GM12878 (cell line): ENCODE measurements around the gene DYRK1B.

Experiments used
- EGR1 ChIP-seq, 2 experiments: IDR thresholded peaks; 1 replicate in 1 of 2; 2 replicates in 1 of 2; pipeline ENCODE4 v1.6.1; 2011 to 2012; ENCODE audit warnings: low read depth in 2 of 2, low read length in 2 of 2, borderline replicate concordance in 1 of 2, mild to moderate bottlenecking in 1 of 2, moderate library complexity in 1 of 2
- FOXM1 ChIP-seq: IDR thresholded peaks from 2 replicates; pipeline ENCODE4 v1.6.1; 2012; ENCODE audit warnings: low read depth, mild to moderate bottlenecking, inconsistent platforms, low read length, moderate library complexity
- IKZF1 ChIP-seq: fragments of 450-650 bp; conservative IDR thresholded peaks from 2 replicates; pipeline ENCODE4 v1.6.1; 2017; ENCODE audit warnings: antibody characterized with exemption, mild to moderate bottlenecking
- PAX5 ChIP-seq: IDR thresholded peaks from 2 replicates; pipeline ENCODE4 v1.6.1; 2011; ENCODE audit warnings: low read depth, low read length, borderline replicate concordance
- POLR2A ChIP-seq: IDR thresholded peaks from 2 replicates; pipeline ENCODE4 v1.6.1; 2011; ENCODE audit warnings: low read depth, mild to moderate bottlenecking, low read length
- TF ChIP-seq, protein P1 (sequence below), 3 experiments: IDR thresholded peaks in 2 of 3; conservative IDR thresholded peaks in 1 of 3; 2 replicates each; pipeline ENCODE4 v1.5.1; 2011; ENCODE audit warnings: low read depth in 3 of 3, low read length in 3 of 3, mild to moderate bottlenecking in 3 of 3, control low read depth in 2 of 3, moderate library complexity in 2 of 3, inconsistent platforms in 1 of 3, mixed read lengths in 1 of 3; ENCODE audit not compliant: control insufficient read depth in 2 of 3, insufficient read depth in 1 of 3; ENCODE audit errors: extremely low read depth in 1 of 3
- TF ChIP-seq, protein P2 (sequence below): IDR thresholded peaks from 2 replicates; pipeline ENCODE4 v1.6.1; 2012; ENCODE audit warnings: low read depth, low read length, improper control_type of control experiment
- TF ChIP-seq, protein P3 (sequence below): fragments of 450-650 bp; IDR thresholded peaks from 2 replicates; pipeline ENCODE4 v1.6.1; 2017; ENCODE audit warnings: borderline replicate concordance
- TF ChIP-seq, protein P4 (sequence below): fragments of 450-650 bp; IDR thresholded peaks from 2 replicates; pipeline ENCODE4 v1.6.1; 2014; ENCODE audit warnings: mild to moderate bottlenecking

DNA sequence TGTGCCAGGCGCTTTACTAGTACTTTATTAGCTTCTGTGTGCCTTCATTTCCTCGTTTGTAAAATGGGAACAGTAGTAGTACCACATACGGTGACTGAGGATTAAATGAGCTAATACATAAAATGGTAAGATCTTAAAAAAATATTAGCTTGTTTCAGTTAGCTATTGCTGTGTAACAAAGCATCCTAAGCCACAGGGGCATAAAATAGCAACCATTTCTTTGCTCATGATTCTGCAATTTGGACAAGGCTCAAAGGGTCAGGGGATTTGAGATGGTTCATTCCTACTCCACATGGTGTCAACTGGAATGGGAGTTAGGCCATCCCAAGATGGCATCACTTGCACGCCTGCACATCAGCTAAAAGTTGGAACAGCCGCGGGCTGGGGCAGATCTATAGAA is 13.3 kb downstream of the DYRK1B start:
- TF ChIP-seq, protein P1, sequence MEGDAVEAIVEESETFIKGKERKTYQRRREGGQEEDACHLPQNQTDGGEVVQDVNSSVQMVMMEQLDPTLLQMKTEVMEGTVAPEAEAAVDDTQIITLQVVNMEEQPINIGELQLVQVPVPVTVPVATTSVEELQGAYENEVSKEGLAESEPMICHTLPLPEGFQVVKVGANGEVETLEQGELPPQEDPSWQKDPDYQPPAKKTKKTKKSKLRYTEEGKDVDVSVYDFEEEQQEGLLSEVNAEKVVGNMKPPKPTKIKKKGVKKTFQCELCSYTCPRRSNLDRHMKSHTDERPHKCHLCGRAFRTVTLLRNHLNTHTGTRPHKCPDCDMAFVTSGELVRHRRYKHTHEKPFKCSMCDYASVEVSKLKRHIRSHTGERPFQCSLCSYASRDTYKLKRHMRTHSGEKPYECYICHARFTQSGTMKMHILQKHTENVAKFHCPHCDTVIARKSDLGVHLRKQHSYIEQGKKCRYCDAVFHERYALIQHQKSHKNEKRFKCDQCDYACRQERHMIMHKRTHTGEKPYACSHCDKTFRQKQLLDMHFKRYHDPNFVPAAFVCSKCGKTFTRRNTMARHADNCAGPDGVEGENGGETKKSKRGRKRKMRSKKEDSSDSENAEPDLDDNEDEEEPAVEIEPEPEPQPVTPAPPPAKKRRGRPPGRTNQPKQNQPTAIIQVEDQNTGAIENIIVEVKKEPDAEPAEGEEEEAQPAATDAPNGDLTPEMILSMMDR (IDR thresholded peaks at IDR 0.05 in 2 of 3, conservative IDR thresholded peaks at IDR 0.05 in 1 of 3; ENCODE audit: control insufficient read depth in 2 of 3, extremely low read depth in 1 of 3, insufficient read depth in 1 of 3, low read depth in 3 of 3, low read length in 3 of 3): no peak
- TF ChIP-seq PAX5: no peak
- TF ChIP-seq, protein P2, sequence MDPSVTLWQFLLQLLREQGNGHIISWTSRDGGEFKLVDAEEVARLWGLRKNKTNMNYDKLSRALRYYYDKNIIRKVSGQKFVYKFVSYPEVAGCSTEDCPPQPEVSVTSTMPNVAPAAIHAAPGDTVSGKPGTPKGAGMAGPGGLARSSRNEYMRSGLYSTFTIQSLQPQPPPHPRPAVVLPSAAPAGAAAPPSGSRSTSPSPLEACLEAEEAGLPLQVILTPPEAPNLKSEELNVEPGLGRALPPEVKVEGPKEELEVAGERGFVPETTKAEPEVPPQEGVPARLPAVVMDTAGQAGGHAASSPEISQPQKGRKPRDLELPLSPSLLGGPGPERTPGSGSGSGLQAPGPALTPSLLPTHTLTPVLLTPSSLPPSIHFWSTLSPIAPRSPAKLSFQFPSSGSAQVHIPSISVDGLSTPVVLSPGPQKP: no peak
- TF ChIP-seq FOXM1: no peak
- TF ChIP-seq, protein P3, sequence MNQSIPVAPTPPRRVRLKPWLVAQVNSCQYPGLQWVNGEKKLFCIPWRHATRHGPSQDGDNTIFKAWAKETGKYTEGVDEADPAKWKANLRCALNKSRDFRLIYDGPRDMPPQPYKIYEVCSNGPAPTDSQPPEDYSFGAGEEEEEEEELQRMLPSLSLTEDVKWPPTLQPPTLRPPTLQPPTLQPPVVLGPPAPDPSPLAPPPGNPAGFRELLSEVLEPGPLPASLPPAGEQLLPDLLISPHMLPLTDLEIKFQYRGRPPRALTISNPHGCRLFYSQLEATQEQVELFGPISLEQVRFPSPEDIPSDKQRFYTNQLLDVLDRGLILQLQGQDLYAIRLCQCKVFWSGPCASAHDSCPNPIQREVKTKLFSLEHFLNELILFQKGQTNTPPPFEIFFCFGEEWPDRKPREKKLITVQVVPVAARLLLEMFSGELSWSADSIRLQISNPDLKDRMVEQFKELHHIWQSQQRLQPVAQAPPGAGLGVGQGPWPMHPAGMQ: no peak
- no peak for TF ChIP-seq POLR2A
- TF ChIP-seq IKZF1: no peak
- TF ChIP-seq, protein P4, sequence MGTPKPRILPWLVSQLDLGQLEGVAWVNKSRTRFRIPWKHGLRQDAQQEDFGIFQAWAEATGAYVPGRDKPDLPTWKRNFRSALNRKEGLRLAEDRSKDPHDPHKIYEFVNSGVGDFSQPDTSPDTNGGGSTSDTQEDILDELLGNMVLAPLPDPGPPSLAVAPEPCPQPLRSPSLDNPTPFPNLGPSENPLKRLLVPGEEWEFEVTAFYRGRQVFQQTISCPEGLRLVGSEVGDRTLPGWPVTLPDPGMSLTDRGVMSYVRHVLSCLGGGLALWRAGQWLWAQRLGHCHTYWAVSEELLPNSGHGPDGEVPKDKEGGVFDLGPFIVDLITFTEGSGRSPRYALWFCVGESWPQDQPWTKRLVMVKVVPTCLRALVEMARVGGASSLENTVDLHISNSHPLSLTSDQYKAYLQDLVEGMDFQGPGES: no peak
- no peak for TF ChIP-seq EGR1 (IDR thresholded peaks at IDR 0.05; ENCODE audit: borderline replicate concordance in 1 of 2, low read depth in 2 of 2, low read length in 2 of 2)
